NB4 (cell line): ENCODE measurements around the gene ZFAND5.
A peak's percentile ranks its signal among the peaks of the same experiment; 100 is the strongest.

Experiments
- DNase-seq: peaks from one replicate; pipeline ENCODE4 v3.0.0; 2010; ENCODE audit warnings: low read depth
- H3K4me3 ChIP-seq: one replicate; pipeline ENCODE4 v1.5.1; 2011; ENCODE audit warnings: mild to moderate bottlenecking, low read depth, low read length, moderate library complexity
- MYC ChIP-seq: IDR thresholded peaks from 2 replicates; pipeline ENCODE4 v1.6.1; 2011; ENCODE audit warnings: low read depth, low read length
- POLR2A ChIP-seq: IDR thresholded peaks from 2 replicates; pipeline ENCODE4 v1.6.1; 2011; ENCODE audit warnings: mild to moderate bottlenecking; ENCODE audit not compliant: insufficient read length; ENCODE audit errors: extremely low read depth
- TF ChIP-seq, protein P1 (sequence below): IDR thresholded peaks from 2 replicates; pipeline ENCODE4 v1.6.1; 2011; ENCODE audit warnings: low read depth, low read length
- TF ChIP-seq, protein P2 (sequence below): IDR thresholded peaks from one replicate; pipeline ENCODE4 v1.5.1; 2012; ENCODE audit warnings: low read depth, low read length

ZFAND5 gene

DNA sequence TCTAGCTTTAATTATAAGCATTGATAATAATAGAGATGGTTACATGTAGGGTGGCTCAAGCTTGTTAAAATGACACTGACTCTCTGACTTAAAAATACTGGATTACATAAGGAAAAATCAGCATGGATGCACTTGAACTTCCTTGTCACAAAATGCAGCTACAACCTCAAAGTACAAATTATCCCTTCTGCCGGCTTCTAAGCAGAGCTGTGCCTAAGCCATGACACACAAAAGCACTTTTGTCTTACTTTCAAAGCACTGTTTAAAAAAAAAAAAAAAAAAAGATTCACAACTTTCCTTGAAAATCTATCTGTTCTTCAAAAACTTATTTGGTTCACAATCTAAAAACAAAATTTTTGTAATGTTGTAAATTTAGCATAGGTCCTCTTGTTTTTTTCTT lies 36.4 kb upstream of the ZFAND5 start:
- no peak overlapping the region for H3K4me3 ChIP-seq
- DNase-seq, result no peak
- TF ChIP-seq, protein P1, sequence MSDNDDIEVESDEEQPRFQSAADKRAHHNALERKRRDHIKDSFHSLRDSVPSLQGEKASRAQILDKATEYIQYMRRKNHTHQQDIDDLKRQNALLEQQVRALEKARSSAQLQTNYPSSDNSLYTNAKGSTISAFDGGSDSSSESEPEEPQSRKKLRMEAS, result no peak
- no peak for TF ChIP-seq MYC
- TF ChIP-seq, protein P2, sequence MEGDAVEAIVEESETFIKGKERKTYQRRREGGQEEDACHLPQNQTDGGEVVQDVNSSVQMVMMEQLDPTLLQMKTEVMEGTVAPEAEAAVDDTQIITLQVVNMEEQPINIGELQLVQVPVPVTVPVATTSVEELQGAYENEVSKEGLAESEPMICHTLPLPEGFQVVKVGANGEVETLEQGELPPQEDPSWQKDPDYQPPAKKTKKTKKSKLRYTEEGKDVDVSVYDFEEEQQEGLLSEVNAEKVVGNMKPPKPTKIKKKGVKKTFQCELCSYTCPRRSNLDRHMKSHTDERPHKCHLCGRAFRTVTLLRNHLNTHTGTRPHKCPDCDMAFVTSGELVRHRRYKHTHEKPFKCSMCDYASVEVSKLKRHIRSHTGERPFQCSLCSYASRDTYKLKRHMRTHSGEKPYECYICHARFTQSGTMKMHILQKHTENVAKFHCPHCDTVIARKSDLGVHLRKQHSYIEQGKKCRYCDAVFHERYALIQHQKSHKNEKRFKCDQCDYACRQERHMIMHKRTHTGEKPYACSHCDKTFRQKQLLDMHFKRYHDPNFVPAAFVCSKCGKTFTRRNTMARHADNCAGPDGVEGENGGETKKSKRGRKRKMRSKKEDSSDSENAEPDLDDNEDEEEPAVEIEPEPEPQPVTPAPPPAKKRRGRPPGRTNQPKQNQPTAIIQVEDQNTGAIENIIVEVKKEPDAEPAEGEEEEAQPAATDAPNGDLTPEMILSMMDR, result no peak
- TF ChIP-seq POLR2A, result no peak

DNA sequence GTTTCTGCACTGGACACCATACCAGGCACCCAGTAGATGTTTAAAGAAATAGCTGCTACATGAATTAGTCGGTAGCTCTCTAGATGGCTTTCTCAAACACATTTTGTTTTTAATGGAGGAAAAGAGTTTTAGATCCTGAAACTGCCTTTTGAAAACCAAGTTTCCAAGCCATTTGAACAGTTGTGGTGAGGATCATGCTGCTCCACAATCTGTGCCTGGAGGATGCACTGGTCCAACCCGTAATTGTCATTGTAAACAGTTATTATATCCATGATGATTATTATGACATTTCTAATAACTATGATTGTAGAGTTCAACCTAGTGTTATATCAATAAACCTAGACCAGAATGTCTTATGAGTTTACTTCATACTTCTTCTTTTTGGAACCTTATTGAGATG lies 35.9 kb upstream of the ZFAND5 start:
- no peak overlapping the region for H3K4me3 ChIP-seq
- TF ChIP-seq POLR2A (no peak), MYC (no peak)
- TF ChIP-seq, protein P1, result no peak
- TF ChIP-seq, protein P2, result no peak
- no peak for DNase-seq

DNA sequence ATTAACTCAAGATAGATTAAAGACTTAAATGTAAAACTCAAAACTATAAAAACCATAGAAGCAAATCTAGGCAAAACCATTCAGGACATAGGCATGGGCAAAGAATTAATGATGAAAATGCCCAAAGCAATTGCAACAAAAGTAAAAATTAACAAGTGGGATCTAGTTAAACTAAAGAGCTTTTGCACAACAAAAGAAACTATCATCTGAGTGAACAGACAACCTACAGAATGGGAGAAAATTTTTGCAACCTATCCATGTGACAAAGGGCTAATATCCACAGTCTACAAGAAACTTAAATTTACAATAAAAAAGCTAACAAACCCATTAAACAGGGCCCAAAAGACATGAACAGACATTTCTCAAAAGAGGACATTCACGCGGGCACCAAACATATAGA lies 34.4 kb upstream of the ZFAND5 start:
- no peak for TF ChIP-seq POLR2A
- TF ChIP-seq MYC, result no peak
- TF ChIP-seq, protein P1, result no peak
- TF ChIP-seq, protein P2, result no peak
- H3K4me3 ChIP-seq, result no peak overlapping the region
- DNase-seq, result no peak

DNA sequence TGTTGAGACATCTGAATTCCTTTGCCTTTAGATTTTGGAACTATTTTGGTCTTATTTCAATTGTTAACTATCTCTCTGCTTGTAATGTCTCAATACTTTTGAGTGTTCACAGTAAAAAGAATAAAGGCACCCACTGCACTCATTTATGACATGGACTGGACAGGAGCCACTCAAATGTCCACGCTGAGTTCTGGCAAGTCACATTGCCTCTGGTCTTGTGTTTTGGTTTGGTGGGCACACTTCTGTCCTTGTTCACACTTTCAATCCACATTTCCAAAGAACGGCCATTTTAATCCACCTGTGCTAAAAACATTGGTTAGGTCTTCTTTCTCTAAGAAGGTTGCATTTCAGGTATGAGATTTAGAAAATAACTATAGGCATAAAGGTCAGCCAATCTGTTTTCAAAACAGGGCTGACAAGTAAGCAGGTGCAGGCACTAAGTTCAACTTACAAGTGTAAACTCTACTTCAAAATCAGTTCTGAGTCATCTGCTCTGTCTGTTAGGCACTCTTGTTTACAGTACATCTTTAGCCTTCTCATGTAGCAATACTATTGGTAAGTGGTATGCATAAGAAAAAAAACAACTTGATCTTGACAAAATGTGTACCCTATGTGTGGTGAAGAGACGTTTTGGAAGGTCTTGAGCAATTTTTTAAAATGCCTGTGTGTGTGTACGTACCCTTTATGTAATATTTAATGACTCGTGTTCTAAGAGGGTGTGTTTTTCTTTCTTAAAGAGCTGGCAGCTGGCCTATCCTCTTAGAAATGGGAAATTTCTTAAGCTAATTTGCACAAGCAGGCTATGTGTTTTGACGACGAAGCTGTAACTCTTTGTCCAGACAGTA lies 31.5 kb upstream of the ZFAND5 start:
- peak; percentile 41 for DNase-seq
- TF ChIP-seq POLR2A (no peak), MYC (no peak)
- TF ChIP-seq, protein P2, result no peak
- TF ChIP-seq, protein P1, result no peak

DNA sequence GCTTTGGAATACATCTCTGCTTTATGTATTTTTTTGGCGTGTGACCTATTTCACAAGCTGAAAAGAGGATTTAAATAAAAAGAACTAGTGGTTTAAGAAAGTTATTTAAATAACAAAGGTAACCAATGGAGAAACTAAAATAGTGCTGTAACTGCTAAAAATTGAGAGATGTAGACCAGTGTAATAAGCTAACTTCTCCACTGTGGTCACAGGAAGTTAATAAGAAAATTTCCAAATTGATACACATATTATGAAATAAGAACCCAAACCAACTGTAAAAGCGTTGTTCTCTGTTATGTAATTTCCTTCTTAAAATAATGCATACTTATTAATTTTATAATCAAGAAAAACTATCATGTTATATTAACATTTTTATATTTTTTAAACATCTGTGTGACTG lies 29.1 kb upstream of the ZFAND5 start:
- TF ChIP-seq MYC, result no peak
- TF ChIP-seq, protein P1, result no peak
- TF ChIP-seq, protein P2, result no peak
- H3K4me3 ChIP-seq, result no peak overlapping the region
- DNase-seq, result peak; percentile 41

More for the DNA sequence above, 31.5 kb upstream of the ZFAND5 start:
- no peak overlapping the region for H3K4me3 ChIP-seq
